ENCODE measurements around the gene FILIP1L.

FILIP1L gene

DNA sequence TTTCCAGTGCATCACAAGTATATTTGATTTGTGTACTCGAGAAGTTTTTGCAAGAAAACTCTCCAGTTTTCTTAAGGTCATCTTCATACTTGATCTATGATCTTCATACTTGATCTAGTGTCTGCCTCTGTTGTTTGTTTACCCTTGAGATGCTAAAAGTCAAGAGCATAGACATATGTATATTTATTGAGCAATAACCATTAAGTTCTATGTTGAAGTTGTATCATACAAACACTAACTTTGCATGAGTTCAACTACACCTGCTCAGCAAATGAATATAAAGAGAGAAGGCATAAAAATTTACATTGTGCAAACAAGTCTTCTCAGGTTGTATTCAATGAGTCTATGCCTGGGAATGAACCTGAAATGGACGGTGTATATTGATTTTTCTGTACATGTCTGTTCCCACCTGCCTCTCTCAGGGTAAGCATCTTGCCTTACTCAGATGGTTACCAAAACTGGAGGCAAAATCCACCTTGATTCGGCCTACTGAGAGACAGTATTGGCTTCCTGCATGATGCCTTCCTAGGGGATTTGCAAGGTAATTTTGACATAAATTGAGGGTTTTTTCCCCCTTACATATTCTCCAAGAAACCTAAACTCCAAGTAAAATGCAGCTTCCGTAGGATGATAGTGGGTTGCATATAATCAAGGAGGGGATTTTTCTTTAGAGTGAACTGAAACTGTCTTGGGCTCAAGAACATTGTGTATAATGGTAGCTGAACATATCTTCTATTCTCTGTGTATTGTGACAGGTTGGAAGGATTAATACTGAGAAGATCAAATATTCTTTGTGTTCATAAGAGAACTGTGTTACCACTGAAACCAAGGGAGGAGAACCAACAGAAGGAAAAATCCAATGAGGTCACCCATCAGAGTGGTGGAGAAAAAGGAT, 110.4 kb downstream of the FILIP1L start:
- Histone ChIP-seq H3K27ac (ENCODE audit: low read length) (no peak overlapping the region), H3K4me1 (ENCODE audit: low read length) (no peaks in the 10 kb centered on the region), H3K9me3 (replicated peaks; ENCODE audit: insufficient read depth, low read length) (no peaks in the 10 kb centered on the region), H2AFZ (ENCODE audit: low read length) (no peak overlapping the region), H3K4me3 (ENCODE audit: low read length) (no peak overlapping the region), H3K9me2 (replicated peaks; ENCODE audit: insufficient read depth, low read length) (no peaks in the 10 kb centered on the region), H3K9ac (ENCODE audit: low read length) (no peak overlapping the region), H4K20me1 (ENCODE audit: insufficient read depth, low read length) (no peaks in the 10 kb centered on the region), H3K79me2 (ENCODE audit: low read length) (no peaks in the 10 kb centered on the region), H3F3A (ENCODE audit: insufficient read depth, low read length) (no peaks in the 10 kb centered on the region), H3K27me3 (replicated peaks; ENCODE audit: insufficient read depth, low read length) (no peaks in the 10 kb centered on the region), H3K4me2 (ENCODE audit: low read depth, low read length) (no peak overlapping the region), H3K36me3 (replicated peaks; ENCODE audit: insufficient read depth, low read length) (no peaks in the 10 kb centered on the region)
- DNase-seq = no peak
- TF ChIP-seq EZH2phosphoT487 (IDR thresholded peaks at IDR 0.05; ENCODE audit: low read length) = no peak
- no peak for TF ChIP-seq EZH2 (optimal IDR thresholded peaks at IDR 0.05; ENCODE audit: low read depth, low read length)
- TF ChIP-seq, protein P1, sequence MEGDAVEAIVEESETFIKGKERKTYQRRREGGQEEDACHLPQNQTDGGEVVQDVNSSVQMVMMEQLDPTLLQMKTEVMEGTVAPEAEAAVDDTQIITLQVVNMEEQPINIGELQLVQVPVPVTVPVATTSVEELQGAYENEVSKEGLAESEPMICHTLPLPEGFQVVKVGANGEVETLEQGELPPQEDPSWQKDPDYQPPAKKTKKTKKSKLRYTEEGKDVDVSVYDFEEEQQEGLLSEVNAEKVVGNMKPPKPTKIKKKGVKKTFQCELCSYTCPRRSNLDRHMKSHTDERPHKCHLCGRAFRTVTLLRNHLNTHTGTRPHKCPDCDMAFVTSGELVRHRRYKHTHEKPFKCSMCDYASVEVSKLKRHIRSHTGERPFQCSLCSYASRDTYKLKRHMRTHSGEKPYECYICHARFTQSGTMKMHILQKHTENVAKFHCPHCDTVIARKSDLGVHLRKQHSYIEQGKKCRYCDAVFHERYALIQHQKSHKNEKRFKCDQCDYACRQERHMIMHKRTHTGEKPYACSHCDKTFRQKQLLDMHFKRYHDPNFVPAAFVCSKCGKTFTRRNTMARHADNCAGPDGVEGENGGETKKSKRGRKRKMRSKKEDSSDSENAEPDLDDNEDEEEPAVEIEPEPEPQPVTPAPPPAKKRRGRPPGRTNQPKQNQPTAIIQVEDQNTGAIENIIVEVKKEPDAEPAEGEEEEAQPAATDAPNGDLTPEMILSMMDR (IDR thresholded peaks at IDR 0.05; ENCODE audit: low read length) = no peak

DNA sequence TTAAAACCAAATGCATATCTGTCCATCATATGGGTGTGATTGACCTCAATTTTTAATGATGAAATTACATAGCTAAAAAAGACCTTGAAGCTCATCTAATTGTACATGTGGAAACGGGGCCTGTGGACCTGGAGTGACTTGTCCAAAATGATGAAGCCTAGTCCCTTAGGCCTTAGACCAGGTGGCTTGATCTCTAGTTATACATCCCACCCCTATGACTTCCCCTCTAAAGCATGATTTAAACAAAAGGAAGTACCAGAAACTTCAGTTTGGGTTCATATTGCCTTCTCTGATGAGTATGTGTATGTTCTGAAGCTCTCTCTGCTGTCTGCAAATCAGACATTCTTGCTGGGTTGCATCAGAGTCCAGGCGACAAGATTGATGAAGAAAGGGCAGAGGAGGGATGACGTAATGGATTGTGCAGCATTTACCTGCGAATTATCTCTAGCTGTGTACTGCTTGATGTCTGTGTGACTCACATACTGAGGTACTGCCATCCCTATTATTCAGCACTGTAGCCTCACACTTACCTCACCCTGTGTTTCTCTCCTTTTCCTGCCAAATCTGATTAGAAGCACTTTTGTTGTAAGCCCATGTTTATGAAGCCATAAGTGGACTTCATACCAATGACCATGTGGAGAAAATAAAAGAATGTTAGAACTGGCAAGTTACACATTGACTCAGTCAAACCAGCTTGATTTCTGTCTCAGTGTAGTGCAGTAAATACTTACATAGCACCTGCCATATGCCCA, 111.5 kb downstream of the FILIP1L start:
- H3K9ac ChIP-seq (ENCODE audit: low read length) = no peak overlapping the region
- H3K79me2 ChIP-seq (ENCODE audit: low read length) = no peaks in the 10 kb centered on the region
- no peak overlapping the region for H3K4me3 ChIP-seq (ENCODE audit: low read length)
- H2AFZ ChIP-seq (ENCODE audit: low read length) = no peak overlapping the region
- H3K9me3 ChIP-seq (replicated peaks; ENCODE audit: insufficient read depth, low read length) = no peaks in the 10 kb centered on the region
- H3F3A ChIP-seq (ENCODE audit: insufficient read depth, low read length) = no peaks in the 10 kb centered on the region
- no peak for DNase-seq
- H3K36me3 ChIP-seq (replicated peaks; ENCODE audit: insufficient read depth, low read length) = no peaks in the 10 kb centered on the region
- H4K20me1 ChIP-seq (ENCODE audit: insufficient read depth, low read length) = no peaks in the 10 kb centered on the region
- no peak overlapping the region for H3K4me2 ChIP-seq (ENCODE audit: low read depth, low read length)
- no peaks in the 10 kb centered on the region for H3K4me1 ChIP-seq (ENCODE audit: low read length)
- TF ChIP-seq, protein P1 (IDR thresholded peaks at IDR 0.05; ENCODE audit: low read length) = no peak
- H3K27me3 ChIP-seq (replicated peaks; ENCODE audit: insufficient read depth, low read length) = no peaks in the 10 kb centered on the region
- H3K27ac ChIP-seq (ENCODE audit: low read length) = no peak overlapping the region
- no peaks in the 10 kb centered on the region for H3K9me2 ChIP-seq (replicated peaks; ENCODE audit: insufficient read depth, low read length)

DNA sequence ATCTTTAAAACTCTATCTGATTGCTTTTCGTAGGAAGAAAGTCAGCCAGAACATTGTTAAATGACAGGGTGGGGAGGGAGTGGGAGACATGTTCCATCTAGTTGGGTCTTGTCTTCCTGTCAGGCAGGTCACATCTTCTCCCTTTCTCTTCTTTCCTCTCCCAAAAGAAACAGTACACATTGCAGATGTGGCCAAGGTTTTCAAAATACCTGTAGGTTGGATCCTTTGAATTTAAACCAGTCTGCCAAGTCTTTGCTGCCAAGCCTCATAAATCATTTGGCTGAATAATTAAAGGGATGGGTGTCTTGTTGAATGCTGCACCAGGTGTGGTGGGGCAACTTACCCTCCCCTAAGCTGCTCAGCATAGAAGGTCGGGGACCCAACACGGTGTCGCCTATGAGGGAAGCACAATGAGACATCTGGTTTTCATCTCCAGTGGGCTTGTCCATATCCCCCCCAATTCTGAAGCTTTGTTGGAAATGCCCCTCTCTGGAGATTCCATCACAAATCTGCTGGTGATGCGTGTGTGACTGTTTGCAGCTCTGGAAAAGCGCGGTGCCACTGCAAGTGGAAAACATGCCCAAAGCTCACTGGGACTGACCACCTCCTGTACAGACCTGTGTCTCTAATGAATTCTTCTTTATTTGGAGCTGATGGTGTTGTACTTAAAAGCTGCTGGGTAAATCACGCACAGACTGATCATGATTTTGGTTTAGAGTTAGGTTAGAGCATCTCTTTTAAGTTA, 112.6 kb downstream of the FILIP1L start:
- no peak overlapping the region for H3K4me2 ChIP-seq (ENCODE audit: low read depth, low read length)
- no peak overlapping the region for H2AFZ ChIP-seq (ENCODE audit: low read length)
- H3K9me2 ChIP-seq (replicated peaks; ENCODE audit: insufficient read depth, low read length) = no peaks in the 10 kb centered on the region
- TF ChIP-seq EZH2 (optimal IDR thresholded peaks at IDR 0.05; ENCODE audit: low read depth, low read length) = no peak
- TF ChIP-seq, protein P1 (IDR thresholded peaks at IDR 0.05; ENCODE audit: low read length) = no peak
- TF ChIP-seq EZH2phosphoT487 (IDR thresholded peaks at IDR 0.05; ENCODE audit: low read length) = no peak
- H4K20me1 ChIP-seq (ENCODE audit: insufficient read depth, low read length) = no peaks in the 10 kb centered on the region
- no peaks in the 10 kb centered on the region for H3K79me2 ChIP-seq (ENCODE audit: low read length)
- H3K4me3 ChIP-seq (ENCODE audit: low read length) = no peak overlapping the region
- no peak overlapping the region for H3K9ac ChIP-seq (ENCODE audit: low read length)
- no peaks in the 10 kb centered on the region for H3K27me3 ChIP-seq (replicated peaks; ENCODE audit: insufficient read depth, low read length)
- DNase-seq = no peak
- no peaks in the 10 kb centered on the region for H3K36me3 ChIP-seq (replicated peaks; ENCODE audit: insufficient read depth, low read length)
- no peaks in the 10 kb centered on the region for H3K9me3 ChIP-seq (replicated peaks; ENCODE audit: insufficient read depth, low read length)
- H3K4me1 ChIP-seq (ENCODE audit: low read length) = no peaks in the 10 kb centered on the region
- no peak overlapping the region for H3K27ac ChIP-seq (ENCODE audit: low read length)
- no peaks in the 10 kb centered on the region for H3F3A ChIP-seq (ENCODE audit: insufficient read depth, low read length)

Measured in MM.1S (cell line).